Transverse colon (tissue), 4 donors: ENCODE results near the gene TNS1. TPM values are rescaled to one million over a fixed set of nuclear protein-coding genes. Genes with fewer than 3 reads are reported as not detected.
A peak's percentile ranks its signal among the peaks of the same experiment; 100 is the strongest.

Source experiments
- DNase-seq: peaks from one replicate; pipeline ENCODE4 v3.0.0-alpha.2; 2019
- H3K27ac ChIP-seq, 4 donors: fragments of 200-600 bp; sonication (generic); 2 replicates each; pipeline ENCODE4 v1.5.1; 2016 to 2018; ENCODE audit warnings: inconsistent platforms in 4 of 4
- H3K27me3 ChIP-seq: fragments of 200-600 bp; sonication (generic); 2 replicates; pipeline ENCODE4 v1.5.1; 2017; ENCODE audit warnings: inconsistent platforms
- H3K36me3 ChIP-seq, 4 donors: fragments of 200-600 bp; sonication (generic); 2 replicates each; pipeline ENCODE4 v1.5.1; 2017 to 2019; ENCODE audit warnings: inconsistent platforms in 4 of 4
- H3K4me1 ChIP-seq, 4 donors: fragments of 200-600 bp; sonication (generic); 2 replicates each; pipeline ENCODE4 v1.5.1; 2017 to 2020; ENCODE audit warnings: inconsistent platforms in 4 of 4
- H3K4me3 ChIP-seq, 4 donors: fragments of 200-600 bp; sonication (generic); 1 replicate in 1 of 4; 2 replicates in 3 of 4; pipeline versions ENCODE4 v1.5.1 to v1.6.1; 2017 to 2019; ENCODE audit warnings: inconsistent platforms in 4 of 4
- H3K9me3 ChIP-seq, 2 donors: fragments of 200-600 bp; sonication (generic); 2 replicates each; pipeline ENCODE4 v1.5.1; 2017 to 2019; ENCODE audit warnings: inconsistent platforms in 2 of 2
- EP300 ChIP-seq: sonication (generic); formaldehyde crosslinking; IDR thresholded peaks from one replicate; pipeline ENCODE4 v1.6.1; 2017; ENCODE audit warnings: antibody characterized with exemption, low read depth
- POLR2A ChIP-seq: fragments of 450-650 bp; IDR thresholded peaks from one replicate; pipeline ENCODE4 v1.6.1; 2016; ENCODE audit warnings: antibody characterized with exemption, mild to moderate bottlenecking, moderate library complexity
- POLR2AphosphoS5 ChIP-seq, 3 donors: sonication (generic); formaldehyde crosslinking; IDR thresholded peaks; one replicate each; pipeline ENCODE4 v1.6.1; 2016; ENCODE audit warnings: antibody characterized with exemption in 3 of 3
- WGBS, 2 donors: methylation state at CpG; one replicate each; pipeline ENCODE4 v1.1.5; 2018; ENCODE audit warnings: low coverage in 1 of 2; 5-methylcytosine and 5-hydroxymethylcytosine counted together
- in situ Hi-C, 4 donors: fragments of 200-750 bp; cut with MboI; loops; one replicate each; pipeline versions ENCODE4 v1.15.0 to v1.15.1; 2017; ENCODE audit warnings: low sequenced_read_pairs in 3 of 4, low pct_ligation_motif_present in 1 of 4, low pct_unique_long_range_greater_than_20kb in 1 of 4
- intact Hi-C: fragments of 100-400 bp; cut with DNase I; formaldehyde crosslinking; loops from one replicate; pipeline ENCODE4 v1.15.1; 2023; ENCODE audit warnings: low total_unique reads
- total RNA-seq, 4 donors: library from RNA; depleted of rRNA; stranded (reverse); fragments of >200 nt; gene quantifications; one replicate each; pipeline ENCODE4 v1.1.0, GENCODE V29; 2016
- TF ChIP-seq, protein P1 (sequence below), 5 experiments: fragments of 200-600 bp in 3 of 5; fragments of 450-650 bp in 2 of 5; sonication (generic) in 3 of 5; IDR thresholded peaks; 1 replicate in 2 of 5; 2 replicates in 3 of 5; pipeline ENCODE4 v1.5.1; 2016 to 2017; ENCODE audit warnings: antibody characterized with exemption in 5 of 5, inconsistent platforms in 3 of 5, mild to moderate bottlenecking in 2 of 5, moderate library complexity in 1 of 5

The TNS1 gene
- total RNA-seq, 4 donors from 2014 or later, result 101 to 487 (median 231) TPM

DNA sequence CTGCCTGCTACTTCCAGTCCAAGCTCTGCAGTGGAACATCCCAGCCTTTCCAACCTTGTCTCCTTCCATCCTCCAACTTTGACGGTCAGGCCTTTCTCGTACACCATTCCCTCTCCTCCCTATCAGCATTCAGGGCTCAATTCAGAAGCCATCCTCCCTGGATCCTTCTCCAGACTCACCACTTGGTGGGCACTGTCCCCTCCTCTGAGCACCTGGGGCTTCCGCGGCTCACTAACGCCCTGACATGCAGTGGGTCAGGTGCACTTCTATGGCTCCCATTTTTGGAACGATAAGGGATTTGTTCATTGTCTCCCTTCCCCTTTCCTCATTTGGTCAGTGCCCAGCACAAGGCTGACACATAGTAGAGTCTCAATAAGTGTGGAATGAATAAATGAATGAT is 56.7 kb downstream of the TNS1 start:
- H3K27me3 ChIP-seq, result no peaks in the 10 kb centered on the region
- peak overlapping the region; percentile 85 to 95 (median 89) for H3K27ac ChIP-seq
- no peak for DNase-seq
- 86 to 100% methylated on average over 2 to 6 of the region's 6 CpGs for WGBS, 2 donors
- intact Hi-C loops, result no loop called here
- no peaks in the 10 kb centered on the region for H3K9me3 ChIP-seq
- no peaks in the 10 kb centered on the region for H3K36me3 ChIP-seq
- TF ChIP-seq POLR2A, result no peak
- TF ChIP-seq, protein P1, sequence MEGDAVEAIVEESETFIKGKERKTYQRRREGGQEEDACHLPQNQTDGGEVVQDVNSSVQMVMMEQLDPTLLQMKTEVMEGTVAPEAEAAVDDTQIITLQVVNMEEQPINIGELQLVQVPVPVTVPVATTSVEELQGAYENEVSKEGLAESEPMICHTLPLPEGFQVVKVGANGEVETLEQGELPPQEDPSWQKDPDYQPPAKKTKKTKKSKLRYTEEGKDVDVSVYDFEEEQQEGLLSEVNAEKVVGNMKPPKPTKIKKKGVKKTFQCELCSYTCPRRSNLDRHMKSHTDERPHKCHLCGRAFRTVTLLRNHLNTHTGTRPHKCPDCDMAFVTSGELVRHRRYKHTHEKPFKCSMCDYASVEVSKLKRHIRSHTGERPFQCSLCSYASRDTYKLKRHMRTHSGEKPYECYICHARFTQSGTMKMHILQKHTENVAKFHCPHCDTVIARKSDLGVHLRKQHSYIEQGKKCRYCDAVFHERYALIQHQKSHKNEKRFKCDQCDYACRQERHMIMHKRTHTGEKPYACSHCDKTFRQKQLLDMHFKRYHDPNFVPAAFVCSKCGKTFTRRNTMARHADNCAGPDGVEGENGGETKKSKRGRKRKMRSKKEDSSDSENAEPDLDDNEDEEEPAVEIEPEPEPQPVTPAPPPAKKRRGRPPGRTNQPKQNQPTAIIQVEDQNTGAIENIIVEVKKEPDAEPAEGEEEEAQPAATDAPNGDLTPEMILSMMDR (IDR thresholded peaks at IDR 0.05), result no peak
- TF ChIP-seq POLR2AphosphoS5 (IDR thresholded peaks at IDR 0.05), result no peak
- in situ Hi-C loops, result no loop called here
- H3K4me3 ChIP-seq, result no peak overlapping the region
- peaks cover 18 to 40% (median 23%) of the 10 kb centered on the region in 4 donors for H3K4me1 ChIP-seq

DNA sequence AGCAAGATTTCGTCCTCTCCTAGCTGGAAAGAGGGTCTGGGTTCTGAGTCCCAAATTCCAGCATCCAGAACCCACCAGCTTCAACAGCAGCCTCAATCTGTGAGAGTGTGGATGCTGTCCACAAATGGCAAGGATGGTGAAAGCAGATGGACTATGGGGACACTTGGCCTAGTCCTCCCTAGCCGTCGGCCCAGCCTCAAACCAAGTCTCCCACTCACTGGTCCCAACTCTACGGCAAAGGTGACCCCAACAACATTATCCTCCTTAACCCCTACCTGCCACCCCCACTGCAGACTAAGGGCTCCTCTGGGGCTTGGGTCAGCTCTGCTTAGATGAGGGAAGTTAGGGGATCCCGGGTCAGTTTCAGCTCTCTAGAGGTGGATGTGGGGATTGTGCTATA is 57.3 kb downstream of the TNS1 start:
- TF ChIP-seq POLR2A (no peak), EP300 (no peak), POLR2AphosphoS5 (IDR thresholded peaks at IDR 0.05) (no peak)
- TF ChIP-seq, protein P1 (IDR thresholded peaks at IDR 0.05), result no peak
- no peak for DNase-seq
- Histone ChIP-seq H3K36me3 (no peaks in the 10 kb centered on the region), H3K27ac (peak overlapping the region; percentile 85 to 95 (median 89)), H3K4me3 (no peak overlapping the region), H3K27me3 (no peaks in the 10 kb centered on the region), H3K4me1 (peaks cover 15 to 38% (median 23%) of the 10 kb centered on the region in 4 donors), H3K9me3 (no peaks in the 10 kb centered on the region)
- 85% methylated on average over 5 of the region's 5 CpGs; no CpG with 5 or more reads in 1 of the 2 donors for WGBS, 2 donors
- intact Hi-C loops, result no loop called here
- in situ Hi-C loops, result no loop called here

DNA sequence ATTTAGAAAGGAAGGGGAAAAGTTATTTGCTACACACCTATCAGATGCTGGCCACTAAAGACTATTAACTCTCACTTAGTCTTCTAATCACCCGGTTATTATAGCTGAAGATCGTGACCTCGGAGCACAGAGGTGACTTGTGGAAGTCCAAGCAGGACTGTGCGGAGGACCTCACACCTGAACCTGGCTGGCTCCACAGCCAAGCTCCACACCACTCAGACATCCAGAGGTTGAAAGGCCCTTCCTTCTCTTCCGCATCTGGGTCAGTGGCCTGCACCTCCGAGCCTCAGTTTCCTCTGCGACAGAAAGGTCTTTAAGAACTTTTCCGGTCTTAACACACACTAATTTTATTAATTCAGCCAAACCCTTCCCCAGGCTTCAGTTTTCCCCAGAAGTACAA is 57.9 kb downstream of the TNS1 start:
- H3K27me3 ChIP-seq, result no peaks in the 10 kb centered on the region
- 78 to 80% methylated on average over 1 to 8 of the region's 8 CpGs for WGBS, 2 donors
- no peaks in the 10 kb centered on the region for H3K36me3 ChIP-seq
- DNase-seq, result no peak
- no peak overlapping the region for H3K4me3 ChIP-seq
- in situ Hi-C loops (no loop called here), intact Hi-C loops (loop anchor here (5.0 kb wide), 1 partner anchor 42 kb away; no protein-coding TSS in a partner anchor)
- H3K9me3 ChIP-seq, result no peaks in the 10 kb centered on the region
- peaks cover 9 to 32% (median 19%) of the 10 kb centered on the region in 4 donors for H3K4me1 ChIP-seq
- TF ChIP-seq, protein P1 (IDR thresholded peaks at IDR 0.05), result no peak
- TF ChIP-seq POLR2AphosphoS5 (IDR thresholded peaks at IDR 0.05) (no peak), EP300 (no peak), POLR2A (no peak)
- H3K27ac ChIP-seq, result peak overlapping the region; percentile 85 to 95 (median 89)

DNA sequence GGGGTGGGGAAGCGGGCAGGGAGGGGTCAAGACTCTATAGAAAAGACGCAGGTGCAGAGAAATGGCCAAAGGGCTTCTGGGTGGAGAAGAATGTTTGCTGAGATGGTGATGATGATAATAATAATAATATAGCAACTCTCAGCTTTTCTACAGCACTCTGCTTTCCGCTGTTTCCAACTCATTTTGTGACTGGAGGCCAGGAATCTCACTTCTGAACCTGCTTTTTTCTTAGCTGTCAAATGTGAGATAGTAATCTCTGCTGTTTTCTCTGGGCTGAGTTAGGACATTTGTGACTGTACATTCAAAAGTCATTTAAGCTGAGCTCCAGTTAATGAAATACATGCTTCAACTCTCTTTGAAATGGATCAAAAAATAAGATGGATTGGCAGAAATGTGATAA is 58.4 kb downstream of the TNS1 start:
- in situ Hi-C loops (no loop called here), intact Hi-C loops (loop anchor here (5.0 kb wide), 1 partner anchor 43 kb away; no protein-coding TSS in a partner anchor)
- 39 to 45% methylated on average over 3 of the region's 3 CpGs for WGBS, 2 donors
- Histone ChIP-seq H3K36me3 (no peaks in the 10 kb centered on the region), H3K4me3 (peak overlapping the region in 3 of 4 donors; percentile 38 to 46 (median 38)), H3K27ac (peak overlapping the region; percentile 85 to 95 (median 89)), H3K27me3 (no peaks in the 10 kb centered on the region), H3K4me1 (peaks cover 4 to 32% (median 18%) of the 10 kb centered on the region in 4 donors), H3K9me3 (no peaks in the 10 kb centered on the region)
- no peak for DNase-seq
- TF ChIP-seq, protein P1 (IDR thresholded peaks at IDR 0.05), result no peak
- TF ChIP-seq POLR2A (no peak), POLR2AphosphoS5 (IDR thresholded peaks at IDR 0.05) (no peak), EP300 (no peak)
